Measurements from ENCODE around the gene TMSB4X.

- no peak for TF ChIP-seq CTCF (IDR thresholded peaks at IDR 0.05)
- no peak for TF ChIP-seq POLR2A (IDR thresholded peaks at IDR 0.05)
- no peak for TF ChIP-seq POLR2AphosphoS5 (IDR thresholded peaks at IDR 0.05)
Observed at GRCh38 chrX:12954981-12955380, 19.9 kb upstream of the TMSB4X start.

Measured in stomach (tissue), 4 donors.